Muscle layer of colon (tissue), 2 donors: ENCODE data around the gene ZFYVE21.

Experiments
- H3K27ac ChIP-seq: one replicate; pipeline ENCODE4 v1.7.0; 2013; ENCODE audit warnings: low read depth, mild to moderate bottlenecking, low read length, moderate library complexity
- H3K27me3 ChIP-seq, 2 donors: one replicate each; pipeline ENCODE4 v1.7.0; 2013; ENCODE audit warnings: low read length in 2 of 2, mild to moderate bottlenecking in 2 of 2; ENCODE audit not compliant: insufficient read depth in 2 of 2, control insufficient read depth in 1 of 2
- H3K36me3 ChIP-seq: one replicate; pipeline ENCODE4 v1.7.0; 2013; ENCODE audit warnings: mild to moderate bottlenecking, low read length; ENCODE audit not compliant: insufficient read depth
- H3K4me1 ChIP-seq: one replicate; pipeline ENCODE4 v1.7.0; 2013; ENCODE audit warnings: mild to moderate bottlenecking, low read length; ENCODE audit not compliant: insufficient read depth
- H3K4me3 ChIP-seq, 2 donors: one replicate each; pipeline ENCODE4 v1.7.0; 2013; ENCODE audit warnings: low read length in 2 of 2, low read depth in 1 of 2, mild to moderate bottlenecking in 1 of 2, moderate library complexity in 1 of 2
- H3K9ac ChIP-seq: one replicate; pipeline ENCODE4 v1.7.0; 2013; ENCODE audit warnings: low read length
- H3K9me3 ChIP-seq: one replicate; pipeline ENCODE4 v1.7.0; 2013; ENCODE audit warnings: mild to moderate bottlenecking, low read length
- donor health status: abdominal sarcoma.
- donor health status: Adenocarcinoma of cecum.

Gene ZFYVE21

DNA sequence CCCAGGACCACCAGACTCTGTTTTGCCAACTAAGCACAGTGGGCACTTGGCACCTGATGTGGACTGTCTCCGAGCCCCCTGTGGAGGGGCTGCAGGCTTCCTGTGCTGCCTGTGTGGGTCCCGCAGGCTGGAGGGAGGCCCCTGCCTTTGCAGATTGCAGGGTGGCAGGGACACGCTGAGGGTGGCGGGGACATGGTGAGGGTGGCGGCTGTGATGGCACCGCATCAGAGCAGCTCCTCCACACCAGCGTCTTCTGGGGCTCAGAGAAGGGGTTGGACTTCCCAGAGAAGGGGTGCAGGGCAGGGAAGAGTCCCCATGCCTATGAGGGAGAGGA, 8.1 kb downstream of the ZFYVE21 start:
- Histone ChIP-seq H3K27ac (peak overlapping the region; percentile 65), H3K4me3 (peak overlapping the region in 1 of 2 donors; percentile 32), H3K4me1 (peaks cover 30% of the 10 kb centered on the region), H3K9me3 (no peaks in the 10 kb centered on the region), H3K9ac (no peak overlapping the region), H3K27me3 (no peaks in the 10 kb centered on the region), H3K36me3 (peaks cover 15% of the 10 kb centered on the region)

GRCh38 chr14:103724116-103724515, 8.5 kb downstream of the ZFYVE21 start:
- peak overlapping the region; percentile 65 for H3K27ac ChIP-seq

DNA sequence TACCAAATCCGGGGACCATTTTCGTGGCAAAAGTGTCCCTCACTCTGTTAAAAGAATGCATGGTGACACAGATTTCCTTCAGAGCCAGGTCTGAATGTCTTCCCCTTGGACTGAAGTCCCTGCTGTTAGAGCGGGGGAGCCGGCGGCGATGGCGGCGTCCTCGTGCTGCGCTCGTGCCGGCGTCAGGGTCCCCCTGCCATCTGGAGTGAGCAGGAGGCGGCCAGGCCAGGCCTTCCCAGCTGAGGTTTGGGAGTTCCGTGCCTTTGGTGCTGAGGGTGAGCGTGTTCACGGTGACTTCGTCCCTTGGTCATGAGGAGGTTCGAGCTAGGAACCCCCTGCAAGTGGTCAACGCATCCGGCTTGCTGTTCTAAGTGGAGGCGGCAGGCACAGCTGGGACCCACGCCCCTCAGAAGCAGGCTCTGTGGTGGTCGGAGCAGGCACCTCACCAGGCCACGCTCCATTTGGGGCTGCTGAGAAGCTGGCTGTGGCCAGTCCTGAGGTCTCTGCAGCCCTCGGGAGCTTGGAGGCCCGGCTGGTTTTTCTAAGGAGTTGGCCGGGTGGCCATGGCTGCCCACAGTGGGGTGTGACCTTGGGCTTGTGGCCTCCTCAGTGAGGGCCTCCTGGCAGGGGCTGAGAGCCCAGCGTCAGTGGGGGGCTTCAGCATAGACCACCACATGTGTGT, 9.5 kb downstream of the ZFYVE21 start:
- no peaks in the 10 kb centered on the region for H3K9me3 ChIP-seq
- peak overlapping the region; percentile 17 for H3K27ac ChIP-seq
- H3K36me3 ChIP-seq, result peaks cover 30% of the 10 kb centered on the region
- peaks cover 27% of the 10 kb centered on the region for H3K4me1 ChIP-seq
- H3K9ac ChIP-seq, result no peak overlapping the region
- H3K4me3 ChIP-seq, result no peak overlapping the region
- H3K27me3 ChIP-seq, result no peaks in the 10 kb centered on the region

More at GRCh38 chr14:103724116-103724515, 8.5 kb downstream of the ZFYVE21 start:
- Histone ChIP-seq H3K9me3 (no peaks in the 10 kb centered on the region), H3K9ac (peak overlapping the region; percentile 20), H3K4me3 (peak overlapping the region in 1 of 2 donors; percentile 32), H3K36me3 (peaks cover 19% of the 10 kb centered on the region), H3K4me1 (peaks cover 27% of the 10 kb centered on the region), H3K27me3 (no peaks in the 10 kb centered on the region)

DNA sequence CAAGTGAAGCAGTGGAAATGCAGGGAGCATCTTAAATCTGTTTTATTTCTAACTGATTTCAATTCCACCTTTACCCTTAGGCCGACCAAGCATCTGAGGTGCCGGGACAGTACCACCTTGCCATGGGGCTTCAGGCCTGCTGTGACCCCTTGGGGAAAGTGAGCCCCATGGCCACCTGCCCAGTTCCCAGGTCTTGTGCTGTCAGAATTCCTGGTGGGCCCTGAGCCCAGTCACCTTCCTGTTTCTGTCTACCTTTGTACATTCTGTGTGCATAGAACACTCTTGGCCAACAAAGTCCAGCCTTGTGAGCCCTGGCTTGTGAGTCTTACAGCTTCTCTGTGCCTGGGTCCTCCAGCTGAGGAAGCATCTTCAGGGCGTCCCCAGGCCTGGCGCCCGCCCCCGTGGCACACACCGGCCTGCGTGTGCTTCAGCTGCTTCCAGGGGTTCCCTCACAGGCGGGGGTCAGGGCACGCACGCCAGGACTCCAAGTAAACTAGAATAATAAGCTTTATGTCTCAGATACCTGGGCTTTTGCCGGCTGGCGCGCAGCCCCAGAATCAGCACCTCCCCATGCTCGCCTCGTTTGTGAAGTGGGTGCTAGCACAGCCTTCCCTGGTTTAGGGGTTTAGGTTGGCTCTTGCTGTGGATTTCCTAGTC, 10.3 kb downstream of the ZFYVE21 start:
- no peak overlapping the region for H3K27ac ChIP-seq
- no peaks in the 10 kb centered on the region for H3K27me3 ChIP-seq
- H3K9me3 ChIP-seq, result no peaks in the 10 kb centered on the region
- H3K4me1 ChIP-seq, result peaks cover 27% of the 10 kb centered on the region
- H3K4me3 ChIP-seq, result no peak overlapping the region
- no peak overlapping the region for H3K9ac ChIP-seq
- peaks cover 32% of the 10 kb centered on the region for H3K36me3 ChIP-seq

DNA sequence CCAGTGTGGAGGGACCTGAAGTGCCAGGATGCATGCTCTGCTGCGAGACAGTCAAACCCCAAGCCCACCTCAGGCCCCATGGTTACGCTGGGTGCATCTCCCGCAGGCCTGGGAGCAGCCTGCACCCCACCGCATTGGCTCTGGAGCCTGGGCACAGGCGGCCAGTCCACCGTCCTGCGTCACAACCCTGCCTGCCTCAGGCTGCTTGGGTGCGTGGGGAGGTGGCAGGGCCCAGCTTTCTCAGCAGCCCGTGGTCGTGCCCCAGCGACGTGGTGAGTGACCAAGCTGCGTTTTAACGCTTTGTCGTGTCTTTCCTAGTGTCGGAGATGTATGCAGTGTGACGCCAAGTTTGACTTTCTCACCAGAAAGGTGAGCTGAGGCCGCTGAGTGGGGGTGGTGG, 10.9 kb downstream of the ZFYVE21 start:
- H3K27me3 ChIP-seq, result no peaks in the 10 kb centered on the region
- peaks cover 32% of the 10 kb centered on the region for H3K36me3 ChIP-seq
- H3K27ac ChIP-seq, result no peak overlapping the region
- peaks cover 27% of the 10 kb centered on the region for H3K4me1 ChIP-seq
- H3K4me3 ChIP-seq, result no peak overlapping the region
- no peaks in the 10 kb centered on the region for H3K9me3 ChIP-seq
- no peak overlapping the region for H3K9ac ChIP-seq

DNA sequence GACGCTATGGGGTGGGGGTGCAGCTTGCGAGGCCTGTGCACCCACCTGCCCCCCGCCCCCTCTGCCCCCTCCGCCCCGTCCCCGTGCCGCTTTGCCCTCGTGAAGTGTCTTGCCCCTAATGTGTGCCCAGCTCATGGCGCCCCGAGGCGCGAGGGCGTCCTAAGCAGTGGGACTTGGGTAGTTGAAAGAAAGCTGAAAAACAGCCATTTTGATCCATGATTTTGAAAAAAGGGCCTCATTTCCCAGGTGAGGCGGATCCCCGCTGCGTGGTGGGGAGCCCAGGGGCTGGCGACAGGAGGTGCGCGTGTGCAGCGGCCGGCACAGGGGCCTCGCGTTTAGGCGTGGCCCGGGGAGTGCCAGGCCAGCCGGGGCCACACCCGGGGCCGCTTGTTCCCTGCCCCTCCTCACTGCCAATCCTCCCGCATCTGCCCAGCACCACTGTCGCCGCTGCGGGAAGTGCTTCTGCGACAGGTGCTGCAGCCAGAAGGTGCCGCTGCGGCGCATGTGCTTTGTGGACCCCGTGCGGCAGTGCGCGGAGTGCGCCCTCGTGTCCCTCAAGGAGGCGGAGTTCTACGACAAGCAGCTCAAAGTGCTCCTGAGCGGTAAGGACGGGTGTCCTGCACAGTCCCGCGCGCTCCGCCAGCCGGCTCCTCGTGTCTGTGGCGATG, 11.8 kb downstream of the ZFYVE21 start:
- Histone ChIP-seq H3K27ac (no peak overlapping the region), H3K9ac (no peak overlapping the region), H3K36me3 (peaks cover 40% of the 10 kb centered on the region), H3K4me3 (no peak overlapping the region), H3K4me1 (peaks cover 27% of the 10 kb centered on the region), H3K9me3 (no peaks in the 10 kb centered on the region), H3K27me3 (no peaks in the 10 kb centered on the region)

DNA sequence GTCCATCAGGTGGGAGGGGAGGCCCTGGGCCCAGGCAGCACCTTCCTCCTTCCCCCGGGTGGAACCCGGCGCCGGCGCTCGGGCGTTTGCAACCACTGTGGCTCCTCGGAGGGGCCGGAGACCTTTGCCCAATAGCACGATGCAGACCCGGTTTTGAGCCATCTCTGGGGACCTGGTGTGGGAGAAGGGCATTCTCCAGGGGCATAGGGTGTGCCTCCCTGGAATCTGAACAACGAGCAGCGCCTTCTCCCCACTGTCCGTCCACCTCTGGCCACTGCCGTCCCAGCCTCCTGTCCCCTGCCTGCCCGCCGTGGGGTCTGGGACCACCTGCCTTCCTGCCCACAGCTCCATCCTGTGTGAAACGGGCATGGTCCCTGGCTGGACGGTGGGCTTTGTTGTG, 12.5 kb downstream of the ZFYVE21 start:
- H3K4me3 ChIP-seq, result no peak overlapping the region
- no peak overlapping the region for H3K27ac ChIP-seq
- H3K9ac ChIP-seq, result no peak overlapping the region
- peaks cover 47% of the 10 kb centered on the region for H3K36me3 ChIP-seq
- peaks cover 22% of the 10 kb centered on the region for H3K4me1 ChIP-seq
- H3K9me3 ChIP-seq, result no peaks in the 10 kb centered on the region
- no peaks in the 10 kb centered on the region for H3K27me3 ChIP-seq

DNA sequence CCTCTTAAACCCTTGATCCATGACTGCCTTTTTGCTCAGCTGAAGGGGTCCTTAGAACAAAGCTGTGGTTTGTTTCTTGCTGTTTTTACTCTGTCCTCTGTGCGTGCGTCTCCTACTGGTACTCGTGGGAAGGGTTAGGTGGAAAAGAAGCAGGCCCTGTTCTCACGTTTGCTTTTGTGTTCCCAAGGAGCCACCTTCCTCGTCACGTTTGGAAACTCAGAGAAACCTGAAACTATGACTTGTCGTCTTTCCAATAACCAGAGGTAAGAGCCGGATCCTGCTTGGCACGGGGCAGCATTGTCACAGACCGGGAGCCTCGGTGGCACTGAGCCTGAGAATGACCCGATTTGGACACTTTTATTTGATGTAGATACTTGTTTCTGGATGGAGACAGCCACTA, 13.1 kb downstream of the ZFYVE21 start:
- H3K27ac ChIP-seq, result no peak overlapping the region
- H3K4me3 ChIP-seq, result no peak overlapping the region
- no peaks in the 10 kb centered on the region for H3K9me3 ChIP-seq
- peaks cover 51% of the 10 kb centered on the region for H3K36me3 ChIP-seq
- peaks cover 16% of the 10 kb centered on the region for H3K4me1 ChIP-seq
- no peaks in the 10 kb centered on the region for H3K27me3 ChIP-seq
- no peak overlapping the region for H3K9ac ChIP-seq

GRCh38 chr14:103729496-103730448, 14.2 kb downstream of the ZFYVE21 start:
- Histone ChIP-seq H3K27ac (no peak overlapping the region), H3K9me3 (no peaks in the 10 kb centered on the region), H3K4me3 (no peak overlapping the region), H3K9ac (no peak overlapping the region), H3K36me3 (peaks cover 56% of the 10 kb centered on the region), H3K27me3 (no peaks in the 10 kb centered on the region), H3K4me1 (peaks cover 6% of the 10 kb centered on the region)

DNA sequence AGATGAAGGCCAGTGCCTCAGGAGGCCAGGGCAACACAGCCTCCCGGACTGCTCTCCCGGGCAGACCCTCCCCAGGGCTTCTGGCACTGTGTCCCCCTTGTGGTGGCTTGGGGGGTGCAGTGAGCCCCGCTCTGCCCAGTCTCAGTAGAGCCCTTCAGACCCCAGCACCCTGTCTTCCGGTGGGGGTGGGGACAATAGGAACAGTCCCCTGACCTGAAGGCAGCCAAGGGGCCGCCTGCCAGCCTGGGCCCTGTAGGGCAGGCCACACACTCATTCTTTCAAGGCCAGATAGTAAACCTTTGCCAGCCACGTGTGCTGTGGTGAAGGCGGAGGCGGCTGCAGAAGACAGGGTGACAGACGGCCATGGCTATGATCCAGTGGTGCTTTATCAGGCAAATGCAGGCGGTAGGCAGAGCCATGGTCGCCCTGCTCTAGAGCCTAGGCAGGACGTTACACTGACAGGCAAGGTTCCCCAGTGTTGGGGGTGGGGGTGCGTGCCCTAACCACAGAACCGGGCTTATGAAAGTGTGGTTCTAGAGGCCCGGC, 15.0 kb downstream of the ZFYVE21 start:
- peaks cover 60% of the 10 kb centered on the region for H3K36me3 ChIP-seq
- H3K9me3 ChIP-seq, result no peaks in the 10 kb centered on the region
- H3K4me1 ChIP-seq, result peaks cover 3% of the 10 kb centered on the region
- no peaks in the 10 kb centered on the region for H3K27me3 ChIP-seq
- H3K9ac ChIP-seq, result no peak overlapping the region
- H3K4me3 ChIP-seq, result no peak overlapping the region
- H3K27ac ChIP-seq, result no peak overlapping the region

- peaks cover 10% of the 10 kb centered on the region for H3K4me1 ChIP-seq
These were observed 15.9 kb downstream of the ZFYVE21 start for GRCh38 chr14:103731481-103731880.

More at GRCh38 chr14:103731481-103731880, 15.9 kb downstream of the ZFYVE21 start:
- H3K9ac ChIP-seq, result no peak overlapping the region
- H3K27ac ChIP-seq, result no peak overlapping the region
- no peaks in the 10 kb centered on the region for H3K27me3 ChIP-seq
- H3K4me3 ChIP-seq, result no peak overlapping the region
- no peaks in the 10 kb centered on the region for H3K9me3 ChIP-seq
- peaks cover 53% of the 10 kb centered on the region for H3K36me3 ChIP-seq
